SK-N-SH treated with all-trans-retinoic acid at 6 μM for 48 hours (cell line): ENCODE results near the gene KIAA0513.

Experiments used
- ATAC-seq: fragments of 200-7000 bp; cut with Tn5 transposase; 3 replicates; pipeline ENCODE4 v1.9.1; 2020; ENCODE audit warnings: mild to moderate bottlenecking, moderate library complexity
- ARNTL ChIP-seq: fragments of 450-650 bp; formaldehyde crosslinking; IDR thresholded peaks from 2 replicates; pipeline ENCODE4 v1.5.0; 2020; ENCODE audit warnings: low read depth, mild to moderate bottlenecking, moderate library complexity, borderline replicate concordance
- ESRRG ChIP-seq: fragments of 250-450 bp; sonication (Bioruptor Pico); IDR thresholded peaks from 2 replicates; pipeline ENCODE4 v1.6.1; 2021; ENCODE audit warnings: mild to moderate bottlenecking
- ISL1 ChIP-seq: fragments of 250-450 bp; sonication (Bioruptor Pico); IDR thresholded peaks from 2 replicates; pipeline ENCODE4 v2.1.2; 2022; ENCODE audit warnings: mild to moderate bottlenecking, moderate library complexity
- OSR1 ChIP-seq: fragments of 250-450 bp; sonication (Bioruptor Pico); IDR thresholded peaks from 2 replicates; pipeline ENCODE4 v1.8.0; 2022; ENCODE audit warnings: moderate library complexity, mild to moderate bottlenecking, inconsistent platforms
- PPARA ChIP-seq: fragments of 250-450 bp; sonication (Bioruptor Pico); IDR thresholded peaks from 2 replicates; pipeline ENCODE4 v1.5.0; 2020; ENCODE audit warnings: mild to moderate bottlenecking, borderline replicate concordance
- RARB ChIP-seq: fragments of 250-450 bp; sonication (Bioruptor Pico); IDR thresholded peaks from 2 replicates; pipeline ENCODE4 v1.8.0; 2021; ENCODE audit warnings: mild to moderate bottlenecking, moderate library complexity
- SNAI2 ChIP-seq: fragments of 250-450 bp; sonication (Bioruptor Pico); IDR thresholded peaks from 2 replicates; pipeline ENCODE4 v1.5.0; 2020; ENCODE audit warnings: mild to moderate bottlenecking, moderate library complexity
- TCF4 ChIP-seq: fragments of 250-450 bp; sonication (Bioruptor Pico); IDR thresholded peaks from 2 replicates; pipeline ENCODE4 v1.8.0; 2021; ENCODE audit warnings: mild to moderate bottlenecking, moderate library complexity, borderline replicate concordance
- TOX ChIP-seq: fragments of 250-450 bp; sonication (Bioruptor Pico); IDR thresholded peaks from 2 replicates; pipeline ENCODE4 v1.8.0; 2021; ENCODE audit warnings: mild to moderate bottlenecking, moderate library complexity, borderline replicate concordance
- ZC3H10 ChIP-seq: fragments of 250-450 bp; sonication (Bioruptor Pico); IDR thresholded peaks from 2 replicates; pipeline ENCODE4 v1.5.1; 2021; ENCODE audit warnings: mild to moderate bottlenecking, moderate library complexity
- ZFP30 ChIP-seq: fragments of 450-650 bp; formaldehyde crosslinking; IDR thresholded peaks from 2 replicates; pipeline ENCODE4 v1.5.0; 2022; ENCODE audit warnings: mild to moderate bottlenecking, moderate library complexity
- ZNF565 ChIP-seq: fragments of 450-650 bp; formaldehyde crosslinking; conservative IDR thresholded peaks from 2 replicates; pipeline ENCODE4 v1.5.0; 2020; ENCODE audit warnings: low read depth, mild to moderate bottlenecking, moderate library complexity
- ZNF70 ChIP-seq: fragments of 450-650 bp; formaldehyde crosslinking; IDR thresholded peaks from 2 replicates; pipeline ENCODE4 v1.5.0; 2020; ENCODE audit warnings: mild to moderate bottlenecking, moderate library complexity
- ZNF8 ChIP-seq: fragments of 450-650 bp; formaldehyde crosslinking; IDR thresholded peaks from 2 replicates; pipeline ENCODE4 v1.5.0; 2020; ENCODE audit warnings: mild to moderate bottlenecking, moderate library complexity
- TF ChIP-seq, protein P1 (sequence below): fragments of 250-450 bp; sonication (Bioruptor Pico); IDR thresholded peaks from 2 replicates; pipeline ENCODE4 v1.5.1; 2021; ENCODE audit warnings: mild to moderate bottlenecking, moderate library complexity
- TF ChIP-seq, protein P2 (sequence below): fragments of 250-450 bp; sonication (Bioruptor Pico); IDR thresholded peaks from 2 replicates; pipeline ENCODE4 v1.5.0; 2020; ENCODE audit warnings: mild to moderate bottlenecking, moderate library complexity
- TF ChIP-seq, protein P3 (sequence below): fragments of 250-450 bp; sonication (Bioruptor Pico); IDR thresholded peaks from 2 replicates; pipeline ENCODE4 v1.8.0; 2021; ENCODE audit warnings: low read depth, mild to moderate bottlenecking, moderate library complexity, borderline replicate concordance
- TF ChIP-seq, protein P4 (sequence below): fragments of 250-450 bp; sonication (Bioruptor Pico); IDR thresholded peaks from 2 replicates; pipeline ENCODE4 v1.5.1; 2020; ENCODE audit warnings: low read depth, mild to moderate bottlenecking, moderate library complexity

KIAA0513 gene

DNA sequence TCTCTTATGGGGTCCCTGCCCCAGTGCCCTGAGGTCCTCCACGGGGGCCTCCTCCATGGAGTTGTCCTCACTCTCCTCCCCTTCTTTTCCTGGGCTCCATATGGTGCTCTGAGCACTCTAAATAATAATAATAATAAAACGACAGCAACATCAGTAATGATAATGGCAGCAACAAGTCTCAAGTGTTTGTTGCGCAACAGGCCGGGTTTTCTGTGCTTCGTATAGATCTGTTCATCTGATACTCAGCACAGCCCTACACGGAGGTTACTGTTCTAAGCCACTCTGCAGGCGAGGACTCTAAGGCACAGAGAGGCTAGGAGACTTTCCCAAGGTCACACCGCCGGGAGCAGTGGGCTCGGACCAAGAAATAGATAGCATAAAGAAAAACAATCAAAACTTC, 71.0 kb downstream of the KIAA0513 start:
- no peak for ATAC-seq
- TF ChIP-seq ESRRG (no peak), TOX (no peak), OSR1 (CRISPR knock-in tag) (no peak), ZFP30 (no peak), TCF4 (no peak), PPARA (CRISPR knock-in tag) (no peak), ZNF70 (CRISPR knock-in tag) (no peak)
- TF ChIP-seq, protein P1, sequence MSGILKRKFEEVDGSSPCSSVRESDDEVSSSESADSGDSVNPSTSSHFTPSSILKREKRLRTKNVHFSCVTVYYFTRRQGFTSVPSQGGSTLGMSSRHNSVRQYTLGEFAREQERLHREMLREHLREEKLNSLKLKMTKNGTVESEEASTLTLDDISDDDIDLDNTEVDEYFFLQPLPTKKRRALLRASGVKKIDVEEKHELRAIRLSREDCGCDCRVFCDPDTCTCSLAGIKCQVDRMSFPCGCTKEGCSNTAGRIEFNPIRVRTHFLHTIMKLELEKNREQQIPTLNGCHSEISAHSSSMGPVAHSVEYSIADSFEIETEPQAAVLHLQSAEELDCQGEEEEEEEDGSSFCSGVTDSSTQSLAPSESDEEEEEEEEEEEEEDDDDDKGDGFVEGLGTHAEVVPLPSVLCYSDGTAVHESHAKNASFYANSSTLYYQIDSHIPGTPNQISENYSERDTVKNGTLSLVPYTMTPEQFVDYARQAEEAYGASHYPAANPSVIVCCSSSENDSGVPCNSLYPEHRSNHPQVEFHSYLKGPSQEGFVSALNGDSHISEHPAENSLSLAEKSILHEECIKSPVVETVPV: no peak
- TF ChIP-seq, all 23 proteins: peak for 0

DNA sequence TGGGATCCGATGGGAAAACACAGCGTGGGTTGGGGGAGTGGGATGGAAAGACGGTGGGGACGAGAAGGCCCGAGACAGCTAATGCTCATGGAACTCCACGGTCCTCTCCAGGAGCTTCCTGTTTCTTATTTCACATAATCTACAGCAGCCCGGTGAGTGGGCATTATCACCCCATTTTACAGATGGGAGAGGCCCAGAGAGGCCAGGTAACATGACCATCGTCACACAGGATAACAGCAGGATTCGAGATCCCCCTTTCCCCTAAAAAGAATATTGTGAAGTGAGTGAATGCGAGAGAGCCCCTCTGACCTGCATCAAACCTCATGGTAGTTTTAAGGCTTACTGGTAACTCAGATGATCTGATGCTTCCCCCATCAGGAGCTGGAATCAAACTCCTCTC, 72.7 kb downstream of the KIAA0513 start:
- ATAC-seq: no peak
- TF ChIP-seq, protein P1: no peak
- TF ChIP-seq SNAI2 (CRISPR knock-in tag) (no peak), ZNF565 (CRISPR knock-in tag) (no peak), ZNF8 (CRISPR knock-in tag) (no peak), ZC3H10 (no peak)
- TF ChIP-seq, all 23 proteins: peak for 0

DNA sequence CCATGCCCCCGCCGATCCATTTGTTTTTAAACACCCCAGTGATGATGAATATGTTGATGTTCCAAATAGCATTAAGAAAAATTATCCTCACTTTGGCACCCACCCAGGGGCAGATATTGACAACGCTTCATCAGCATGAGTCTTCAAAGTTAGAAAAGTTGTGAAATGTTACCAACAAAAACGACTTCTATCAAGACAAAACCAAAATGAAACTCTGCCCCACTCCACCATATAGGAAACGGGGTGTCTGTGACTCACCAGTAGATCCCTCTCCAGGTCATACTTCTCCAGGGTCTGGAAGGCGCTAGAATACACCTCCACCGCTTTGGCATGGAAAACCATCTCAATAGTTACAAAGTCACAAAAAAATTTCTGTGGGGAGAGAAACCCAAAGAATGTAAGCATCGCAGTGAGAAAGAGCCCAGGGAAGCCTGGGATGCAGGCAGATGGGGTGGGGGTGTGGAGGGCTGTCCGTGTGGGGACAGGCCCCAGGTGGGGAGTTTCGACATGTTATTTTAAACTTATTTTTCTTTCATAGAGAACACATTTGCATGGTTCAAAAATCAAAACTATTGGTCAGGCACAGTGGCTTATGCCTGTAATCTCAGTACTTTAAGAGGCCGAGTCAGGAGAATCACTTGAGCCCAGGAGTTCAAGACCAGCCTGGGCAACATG, 74.5 kb downstream of the KIAA0513 start:
- no peak for ATAC-seq
- TF ChIP-seq ESRRG: no peak
- no peak for TF ChIP-seq ZFP30

DNA sequence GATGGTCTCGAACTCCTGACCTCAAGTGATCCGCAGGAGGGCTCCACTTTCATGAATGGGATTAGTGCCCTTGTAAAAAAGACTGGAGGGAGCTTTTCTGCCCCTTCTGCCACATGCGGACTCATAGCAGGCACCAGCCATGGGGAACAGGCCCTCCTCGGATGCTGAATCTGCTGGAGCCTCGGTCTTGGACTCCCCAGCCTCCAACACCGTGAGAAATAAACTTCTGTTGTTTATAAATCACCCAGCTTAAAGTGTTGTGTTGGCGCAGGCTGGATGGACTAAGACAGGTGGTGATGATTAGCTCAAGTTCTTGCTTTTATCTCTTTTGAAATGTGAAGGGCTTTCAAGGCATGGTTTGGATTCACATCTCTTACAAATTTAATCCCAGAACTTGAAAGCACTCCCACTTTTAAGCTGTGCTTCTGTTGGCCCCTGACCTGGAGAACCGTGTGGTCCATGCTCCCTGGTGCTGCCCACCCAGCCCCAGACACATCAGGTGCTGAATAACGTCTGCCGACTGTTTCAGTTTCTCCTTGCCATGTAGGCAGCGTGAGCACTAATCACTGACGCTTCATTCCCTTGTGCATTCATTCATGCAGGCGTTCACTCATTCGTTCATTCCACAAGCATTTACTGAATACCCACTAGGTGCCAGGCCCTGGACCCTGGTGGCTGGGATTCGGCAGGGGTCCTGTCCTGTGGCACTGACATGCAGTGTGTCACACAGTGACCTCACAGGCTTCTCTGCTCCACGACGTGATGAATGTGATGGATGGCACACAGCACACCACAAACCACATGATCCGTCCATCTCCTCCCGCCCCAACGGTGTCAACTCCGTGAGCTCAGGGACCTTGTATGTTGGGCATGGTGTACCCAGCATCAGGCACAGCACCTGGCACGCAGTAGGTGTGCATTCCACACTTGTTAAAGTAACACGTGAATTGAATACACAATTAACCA, 75.8 kb downstream of the KIAA0513 start:
- no peak for ATAC-seq
- no peak for TF ChIP-seq ISL1 (CRISPR knock-in tag)
- no peak for TF ChIP-seq ARNTL (CRISPR knock-in tag)
- TF ChIP-seq, protein P2, sequence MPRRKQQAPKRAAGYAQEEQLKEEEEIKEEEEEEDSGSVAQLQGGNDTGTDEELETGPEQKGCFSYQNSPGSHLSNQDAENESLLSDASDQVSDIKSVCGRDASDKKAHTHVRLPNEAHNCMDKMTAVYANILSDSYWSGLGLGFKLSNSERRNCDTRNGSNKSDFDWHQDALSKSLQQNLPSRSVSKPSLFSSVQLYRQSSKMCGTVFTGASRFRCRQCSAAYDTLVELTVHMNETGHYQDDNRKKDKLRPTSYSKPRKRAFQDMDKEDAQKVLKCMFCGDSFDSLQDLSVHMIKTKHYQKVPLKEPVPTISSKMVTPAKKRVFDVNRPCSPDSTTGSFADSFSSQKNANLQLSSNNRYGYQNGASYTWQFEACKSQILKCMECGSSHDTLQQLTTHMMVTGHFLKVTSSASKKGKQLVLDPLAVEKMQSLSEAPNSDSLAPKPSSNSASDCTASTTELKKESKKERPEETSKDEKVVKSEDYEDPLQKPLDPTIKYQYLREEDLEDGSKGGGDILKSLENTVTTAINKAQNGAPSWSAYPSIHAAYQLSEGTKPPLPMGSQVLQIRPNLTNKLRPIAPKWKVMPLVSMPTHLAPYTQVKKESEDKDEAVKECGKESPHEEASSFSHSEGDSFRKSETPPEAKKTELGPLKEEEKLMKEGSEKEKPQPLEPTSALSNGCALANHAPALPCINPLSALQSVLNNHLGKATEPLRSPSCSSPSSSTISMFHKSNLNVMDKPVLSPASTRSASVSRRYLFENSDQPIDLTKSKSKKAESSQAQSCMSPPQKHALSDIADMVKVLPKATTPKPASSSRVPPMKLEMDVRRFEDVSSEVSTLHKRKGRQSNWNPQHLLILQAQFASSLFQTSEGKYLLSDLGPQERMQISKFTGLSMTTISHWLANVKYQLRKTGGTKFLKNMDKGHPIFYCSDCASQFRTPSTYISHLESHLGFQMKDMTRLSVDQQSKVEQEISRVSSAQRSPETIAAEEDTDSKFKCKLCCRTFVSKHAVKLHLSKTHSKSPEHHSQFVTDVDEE (CRISPR knock-in tag): no peak
- no peak for TF ChIP-seq PPARA (CRISPR knock-in tag)
- TF ChIP-seq TOX: no peak
- TF ChIP-seq, protein P3, sequence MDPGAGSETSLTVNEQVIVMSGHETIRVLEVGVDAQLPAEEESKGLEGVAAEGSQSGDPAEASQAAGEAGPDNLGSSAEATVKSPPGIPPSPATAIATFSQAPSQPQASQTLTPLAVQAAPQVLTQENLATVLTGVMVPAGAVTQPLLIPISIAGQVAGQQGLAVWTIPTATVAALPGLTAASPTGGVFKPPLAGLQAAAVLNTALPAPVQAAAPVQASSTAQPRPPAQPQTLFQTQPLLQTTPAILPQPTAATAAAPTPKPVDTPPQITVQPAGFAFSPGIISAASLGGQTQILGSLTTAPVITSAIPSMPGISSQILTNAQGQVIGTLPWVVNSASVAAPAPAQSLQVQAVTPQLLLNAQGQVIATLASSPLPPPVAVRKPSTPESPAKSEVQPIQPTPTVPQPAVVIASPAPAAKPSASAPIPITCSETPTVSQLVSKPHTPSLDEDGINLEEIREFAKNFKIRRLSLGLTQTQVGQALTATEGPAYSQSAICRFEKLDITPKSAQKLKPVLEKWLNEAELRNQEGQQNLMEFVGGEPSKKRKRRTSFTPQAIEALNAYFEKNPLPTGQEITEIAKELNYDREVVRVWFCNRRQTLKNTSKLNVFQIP (CRISPR knock-in tag): no peak
- TF ChIP-seq ZC3H10: no peak
- TF ChIP-seq ESRRG: no peak
- TF ChIP-seq ZFP30: no peak
- TF ChIP-seq, protein P1: no peak
- TF ChIP-seq, protein P4, sequence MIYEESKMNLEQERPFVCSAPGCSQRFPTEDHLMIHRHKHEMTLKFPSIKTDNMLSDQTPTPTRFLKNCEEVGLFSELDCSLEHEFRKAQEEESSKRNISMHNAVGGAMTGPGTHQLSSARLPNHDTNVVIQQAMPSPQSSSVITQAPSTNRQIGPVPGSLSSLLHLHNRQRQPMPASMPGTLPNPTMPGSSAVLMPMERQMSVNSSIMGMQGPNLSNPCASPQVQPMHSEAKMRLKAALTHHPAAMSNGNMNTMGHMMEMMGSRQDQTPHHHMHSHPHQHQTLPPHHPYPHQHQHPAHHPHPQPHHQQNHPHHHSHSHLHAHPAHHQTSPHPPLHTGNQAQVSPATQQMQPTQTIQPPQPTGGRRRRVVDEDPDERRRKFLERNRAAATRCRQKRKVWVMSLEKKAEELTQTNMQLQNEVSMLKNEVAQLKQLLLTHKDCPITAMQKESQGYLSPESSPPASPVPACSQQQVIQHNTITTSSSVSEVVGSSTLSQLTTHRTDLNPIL (CRISPR knock-in tag): no peak
- no peak for TF ChIP-seq RARB
- TF ChIP-seq SNAI2 (CRISPR knock-in tag): no peak
- no peak for TF ChIP-seq ZNF8 (CRISPR knock-in tag)
